Keratinocyte (primary cell): ENCODE results near the gene SLC7A1. TPM values are rescaled to one million over a fixed set of nuclear protein-coding genes. Genes with fewer than 3 reads are reported as not detected.

ENCODE experiments used
- DNase-seq: peaks from one replicate; pipeline ENCODE4 v3.0.0-alpha.2; 2011; ENCODE audit warnings: low read depth, missing footprints, low spot score
- FAIRE-seq: peaks from 2 replicates; lab custom pipeline; 2011; peaks lifted over from hg19 to GRCh38; lab: Jason Lieb, UNC
- H2AFZ ChIP-seq: 2 replicates; pipeline ENCODE4 v1.6.0; 2012; ENCODE audit warnings: low read length, control low read depth, inconsistent platforms; ENCODE audit not compliant: control insufficient read depth
- H3K27ac ChIP-seq: 2 replicates; pipeline ENCODE4 v1.5.1; 2011; ENCODE audit warnings: low read length; ENCODE audit not compliant: control insufficient read depth, insufficient read depth
- H3K27me3 ChIP-seq: 3 replicates; pipeline ENCODE4 v1.6.0; 2011; ENCODE audit warnings: low read length; ENCODE audit not compliant: control insufficient read depth, insufficient read depth; ENCODE audit errors: extremely low read depth
- H3K36me3 ChIP-seq, 2 experiments: 2 replicates in 1 of 2; 3 replicates in 1 of 2; pipeline ENCODE4 v1.5.1; 2011; ENCODE audit warnings: low read length in 2 of 2, mild to moderate bottlenecking in 1 of 2; ENCODE audit not compliant: control insufficient read depth in 2 of 2, insufficient read depth in 2 of 2; ENCODE audit errors: extremely low read depth in 1 of 2
- H3K4me1 ChIP-seq: 3 replicates; pipeline ENCODE4 v1.5.1; 2011; ENCODE audit warnings: low read length; ENCODE audit not compliant: control insufficient read depth, insufficient read depth; ENCODE audit errors: extremely low read depth
- H3K4me2 ChIP-seq: 3 replicates; pipeline ENCODE4 v1.6.0; 2011; ENCODE audit warnings: low read depth, low read length; ENCODE audit not compliant: control insufficient read depth, insufficient read depth; ENCODE audit errors: extremely low read depth
- H3K4me3 ChIP-seq, 3 experiments: fragments of 200-600 bp in 1 of 3; sonication (generic) in 1 of 3; 2 replicates in 2 of 3; 3 replicates in 1 of 3; pipeline ENCODE4 v1.5.1; 2011 to 2016; ENCODE audit warnings: low read length in 3 of 3, mild to moderate bottlenecking in 3 of 3, control low read depth in 2 of 3, inconsistent platforms in 1 of 3, low read depth in 1 of 3, mixed read lengths in 1 of 3, mixed run types in 1 of 3, moderate library complexity in 1 of 3; ENCODE audit not compliant: control insufficient read depth in 2 of 3, insufficient read depth in 2 of 3; ENCODE audit errors: extremely low read depth in 1 of 3
- H3K79me2 ChIP-seq: 2 replicates; pipeline ENCODE4 v1.6.0; 2012; ENCODE audit warnings: low read length; ENCODE audit not compliant: control insufficient read depth, insufficient read depth
- H3K9ac ChIP-seq: 3 replicates; pipeline ENCODE4 v1.6.0; 2011; ENCODE audit warnings: low read length; ENCODE audit not compliant: control insufficient read depth, insufficient read depth; ENCODE audit errors: extremely low read depth
- H3K9me1 ChIP-seq: 3 replicates; pipeline ENCODE4 v1.6.0; 2011; ENCODE audit warnings: low read length; ENCODE audit not compliant: control insufficient read depth, insufficient read depth; ENCODE audit errors: extremely low read depth
- H3K9me3 ChIP-seq: 2 replicates; pipeline ENCODE4 v1.5.1; 2012; ENCODE audit warnings: low read depth, low read length; ENCODE audit not compliant: control insufficient read depth
- H4K20me1 ChIP-seq: 3 replicates; pipeline ENCODE4 v1.6.0; 2011; ENCODE audit warnings: low read length; ENCODE audit not compliant: control insufficient read depth, insufficient read depth; ENCODE audit errors: extremely low read depth
- EZH2 ChIP-seq: IDR thresholded peaks from one replicate; pipeline ENCODE4 v1.6.1; 2012; ENCODE audit warnings: inconsistent platforms, mild to moderate bottlenecking, low read length, moderate library complexity
- dilution Hi-C: fragments of 300-500 bp; cut with MboI; formaldehyde crosslinking; loops from one replicate; pipeline ENCODE4 v1.7.0; 2020; ENCODE audit warnings: low sequenced_read_pairs; ENCODE audit not compliant: extremely low pct_ligation_motif_present
- polyA plus RNA-seq, 5 experiments: library from polyadenylated mRNA; depleted of rRNA in 3 of 5; stranded (reverse) in 3 of 5; stranded (forward) in 1 of 5; unstranded in 1 of 5; fragments of >200 nt; gene quantifications; 1 replicate in 1 of 5; 2 replicates in 3 of 5; 3 replicates in 1 of 5; pipeline versions ENCODE4 v1.2.1 to v1.2.3, GENCODE V29; 2011 to 2012; ENCODE audit warnings: missing spikeins in 2 of 5, low read depth in 1 of 5, low replicate concordance in 1 of 5
- TF ChIP-seq, protein P1 (sequence below), 3 experiments: IDR thresholded peaks in 1 of 3; conservative IDR thresholded peaks in 1 of 3; optimal IDR thresholded peaks in 1 of 3; 2 replicates in 2 of 3; 3 replicates in 1 of 3; pipeline versions ENCODE3 to v1.5.1; 2011; ENCODE audit warnings: low read length in 3 of 3, mild to moderate bottlenecking in 3 of 3, moderate library complexity in 2 of 3, control low read depth in 1 of 3, inconsistent platforms in 1 of 3; ENCODE audit not compliant: insufficient read depth in 2 of 3; ENCODE audit errors: extremely low read depth in 1 of 3

The SLC7A1 gene
- polyA plus RNA-seq, 1 donor (not counting 4 experiments of a cell fraction or from before 2014, with no cell fraction given), result 41.5 TPM

DNA sequence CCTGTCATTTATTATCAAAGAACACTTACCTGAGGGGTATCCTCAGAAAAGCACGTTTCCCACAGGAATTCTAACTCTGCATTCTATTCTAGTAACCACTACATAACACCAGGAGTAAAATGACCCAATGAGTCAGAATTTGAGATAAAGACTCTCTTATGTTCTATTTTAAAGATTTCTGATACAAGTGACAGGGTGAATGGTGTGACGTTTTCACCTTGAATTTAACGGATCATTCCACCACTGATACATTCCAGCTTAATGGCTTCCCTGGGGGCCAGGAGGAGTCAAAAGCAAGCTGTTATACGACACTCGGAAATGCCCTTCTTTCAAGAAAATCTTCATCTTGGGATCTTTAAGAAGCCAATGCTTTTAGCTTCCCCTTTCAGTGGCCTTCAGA, 55.2 kb downstream of the SLC7A1 start:
- no peak overlapping the region for H2AFZ ChIP-seq
- peaks cover 34 to 35% of the 10 kb centered on the region in 2 experiments for H3K36me3 ChIP-seq
- no peak overlapping the region for H3K27ac ChIP-seq
- H3K9me1 ChIP-seq, result peaks cover 6% of the 10 kb centered on the region
- H4K20me1 ChIP-seq, result peaks cover 20% of the 10 kb centered on the region
- peaks cover 4% of the 10 kb centered on the region for H3K4me1 ChIP-seq
- dilution Hi-C loops, result no loop called here
- H3K27me3 ChIP-seq, result no peaks in the 10 kb centered on the region
- H3K4me3 ChIP-seq, result no peak overlapping the region
- H3K9me3 ChIP-seq, result no peaks in the 10 kb centered on the region
- H3K9ac ChIP-seq, result no peak overlapping the region
- no peak overlapping the region for H3K4me2 ChIP-seq
- H3K79me2 ChIP-seq, result peaks cover 96% of the 10 kb centered on the region
- TF ChIP-seq EZH2, result no peak
- TF ChIP-seq, protein P1, sequence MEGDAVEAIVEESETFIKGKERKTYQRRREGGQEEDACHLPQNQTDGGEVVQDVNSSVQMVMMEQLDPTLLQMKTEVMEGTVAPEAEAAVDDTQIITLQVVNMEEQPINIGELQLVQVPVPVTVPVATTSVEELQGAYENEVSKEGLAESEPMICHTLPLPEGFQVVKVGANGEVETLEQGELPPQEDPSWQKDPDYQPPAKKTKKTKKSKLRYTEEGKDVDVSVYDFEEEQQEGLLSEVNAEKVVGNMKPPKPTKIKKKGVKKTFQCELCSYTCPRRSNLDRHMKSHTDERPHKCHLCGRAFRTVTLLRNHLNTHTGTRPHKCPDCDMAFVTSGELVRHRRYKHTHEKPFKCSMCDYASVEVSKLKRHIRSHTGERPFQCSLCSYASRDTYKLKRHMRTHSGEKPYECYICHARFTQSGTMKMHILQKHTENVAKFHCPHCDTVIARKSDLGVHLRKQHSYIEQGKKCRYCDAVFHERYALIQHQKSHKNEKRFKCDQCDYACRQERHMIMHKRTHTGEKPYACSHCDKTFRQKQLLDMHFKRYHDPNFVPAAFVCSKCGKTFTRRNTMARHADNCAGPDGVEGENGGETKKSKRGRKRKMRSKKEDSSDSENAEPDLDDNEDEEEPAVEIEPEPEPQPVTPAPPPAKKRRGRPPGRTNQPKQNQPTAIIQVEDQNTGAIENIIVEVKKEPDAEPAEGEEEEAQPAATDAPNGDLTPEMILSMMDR (optimal IDR thresholded peaks at IDR 0.05 in 1 of 3, IDR thresholded peaks at IDR 0.05 in 1 of 3, conservative IDR thresholded peaks at IDR 0.05 in 1 of 3; ENCODE audit: extremely low read depth in 1 of 3, insufficient read depth in 2 of 3, low read length in 3 of 3), result no peak
- peak; percentile 36 for FAIRE-seq
- no peak for DNase-seq

DNA sequence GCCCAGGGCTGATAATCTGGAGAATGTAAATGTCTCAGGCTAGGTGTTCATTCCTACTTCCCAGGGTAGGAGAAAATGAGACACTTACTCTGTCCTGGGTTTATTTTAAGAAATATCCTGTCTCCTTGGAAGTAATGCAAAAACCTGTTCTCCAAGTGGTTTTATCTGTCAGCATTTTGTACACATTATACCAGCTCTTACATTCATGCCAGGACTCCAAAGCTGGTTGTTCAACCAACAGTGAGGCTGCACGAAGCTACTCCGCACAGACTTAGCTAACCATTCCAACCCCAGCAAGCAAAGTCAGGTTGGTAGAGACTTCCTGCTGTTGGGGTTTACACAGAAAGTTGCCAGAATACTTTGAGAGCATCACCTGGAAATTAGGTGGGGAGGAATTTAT, 55.6 kb downstream of the SLC7A1 start:
- H3K4me3 ChIP-seq, result no peak overlapping the region
- no peak overlapping the region for H3K27ac ChIP-seq
- no peak for DNase-seq
- peaks cover 4% of the 10 kb centered on the region for H3K4me1 ChIP-seq
- no peak overlapping the region for H3K9ac ChIP-seq
- TF ChIP-seq EZH2, result no peak
- TF ChIP-seq, protein P1 (optimal IDR thresholded peaks at IDR 0.05 in 1 of 3, IDR thresholded peaks at IDR 0.05 in 1 of 3, conservative IDR thresholded peaks at IDR 0.05 in 1 of 3; ENCODE audit: extremely low read depth in 1 of 3, insufficient read depth in 2 of 3, low read length in 3 of 3), result no peak
- peaks cover 95% of the 10 kb centered on the region for H3K79me2 ChIP-seq
- FAIRE-seq, result peak; percentile 32
- peaks cover 6% of the 10 kb centered on the region for H3K9me1 ChIP-seq
- H4K20me1 ChIP-seq, result peaks cover 20% of the 10 kb centered on the region
- dilution Hi-C loops, result no loop called here
- H3K36me3 ChIP-seq, result peaks cover 33 to 36% of the 10 kb centered on the region in 2 experiments
- no peaks in the 10 kb centered on the region for H3K27me3 ChIP-seq
- H3K4me2 ChIP-seq, result no peak overlapping the region
- no peaks in the 10 kb centered on the region for H3K9me3 ChIP-seq
- no peak overlapping the region for H2AFZ ChIP-seq
